Measurements from ENCODE around the gene DOCK6.

DNA sequence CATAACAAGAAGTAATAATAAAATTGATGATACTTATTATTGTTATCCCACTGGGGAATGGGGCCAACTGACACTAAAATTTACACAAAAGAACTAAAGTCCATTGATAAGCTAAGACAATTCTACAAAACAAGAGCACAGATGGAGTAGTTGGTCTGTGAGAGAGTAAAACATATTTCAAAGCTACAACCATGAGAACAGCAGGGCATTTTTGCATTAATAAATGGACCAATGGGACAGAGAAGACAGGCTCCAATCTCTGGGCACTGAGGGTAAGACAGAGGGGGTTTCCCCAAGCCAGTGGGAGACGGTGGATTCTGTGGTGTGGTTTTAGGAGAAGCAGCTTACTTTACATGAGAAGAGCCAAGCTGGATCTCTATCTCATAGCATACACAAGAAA lies 79.3 kb downstream of the DOCK6 start:
- TF ChIP-seq EZH2 (IDR thresholded peaks at IDR 0.05; ENCODE audit: low read length, unreplicated experiment), result no peak
- TF ChIP-seq, protein P1, sequence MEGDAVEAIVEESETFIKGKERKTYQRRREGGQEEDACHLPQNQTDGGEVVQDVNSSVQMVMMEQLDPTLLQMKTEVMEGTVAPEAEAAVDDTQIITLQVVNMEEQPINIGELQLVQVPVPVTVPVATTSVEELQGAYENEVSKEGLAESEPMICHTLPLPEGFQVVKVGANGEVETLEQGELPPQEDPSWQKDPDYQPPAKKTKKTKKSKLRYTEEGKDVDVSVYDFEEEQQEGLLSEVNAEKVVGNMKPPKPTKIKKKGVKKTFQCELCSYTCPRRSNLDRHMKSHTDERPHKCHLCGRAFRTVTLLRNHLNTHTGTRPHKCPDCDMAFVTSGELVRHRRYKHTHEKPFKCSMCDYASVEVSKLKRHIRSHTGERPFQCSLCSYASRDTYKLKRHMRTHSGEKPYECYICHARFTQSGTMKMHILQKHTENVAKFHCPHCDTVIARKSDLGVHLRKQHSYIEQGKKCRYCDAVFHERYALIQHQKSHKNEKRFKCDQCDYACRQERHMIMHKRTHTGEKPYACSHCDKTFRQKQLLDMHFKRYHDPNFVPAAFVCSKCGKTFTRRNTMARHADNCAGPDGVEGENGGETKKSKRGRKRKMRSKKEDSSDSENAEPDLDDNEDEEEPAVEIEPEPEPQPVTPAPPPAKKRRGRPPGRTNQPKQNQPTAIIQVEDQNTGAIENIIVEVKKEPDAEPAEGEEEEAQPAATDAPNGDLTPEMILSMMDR (conservative IDR thresholded peaks at IDR 0.05; ENCODE audit: low read depth, low read length), result no peak
- no peak for TF ChIP-seq EZH2phosphoT487 (IDR thresholded peaks at IDR 0.05; ENCODE audit: borderline replicate concordance, low read length)

Measured in PC-3 (cell line).